ENCODE data around the gene CCDC3. TPM values are rescaled to one million over a fixed set of nuclear protein-coding genes. Genes with fewer than 3 reads are reported as not detected.

CCDC3 gene
- total and polyA plus RNA-seq, 2 of the 4 experiments (the other 2 are of a cell fraction): 0.29 to 0.36 TPM

GRCh38 chr10:12961416-12962205, 39.9 kb downstream of the CCDC3 start:
- H3K27me3 ChIP-seq (ENCODE audit: control insufficient read depth, insufficient read depth, low read length): peaks cover 3% of the 10 kb centered on the region; the same call in 1 of the 2 replicates
- no CpG with 5 or more reads among the region's 7 CpGs for WGBS, 2 experiments (ENCODE audit: extremely low coverage in 2 of 2, insufficient read length in 1 of 2)
- no peak overlapping the region for H2AK9ac ChIP-seq (replicated peaks; ENCODE audit: low read depth, low read length, poor library complexity)
- no peak overlapping the region for H2AFZ ChIP-seq (replicated peaks; ENCODE audit: low read length, poor library complexity)
- DNase-seq (no peak), ATAC-seq (ENCODE audit: low read depth) (no peak)
- H2BK5ac ChIP-seq (ENCODE audit: low read depth, low read length, poor library complexity, severe bottlenecking): no peak overlapping the region
- H3K27ac ChIP-seq (ENCODE audit: insufficient read depth, low read length): no peak overlapping the region
- H3K9me1 ChIP-seq (ENCODE audit: insufficient read depth, low read length): no peaks in the 10 kb centered on the region
- H4K91ac ChIP-seq (ENCODE audit: insufficient read depth, low read depth, low read length): no peak overlapping the region
- H2BK15ac ChIP-seq (ENCODE audit: low read depth, low read length): no peak overlapping the region
- CTCF ChIA-PET: no interaction called here
- H3K36me3 ChIP-seq (ENCODE audit: control insufficient read depth, insufficient read depth, low read length): no peaks in the 10 kb centered on the region
- no peak overlapping the region for H3K23ac ChIP-seq (ENCODE audit: low read depth, low read length)
- no peak overlapping the region for H2BK120ac ChIP-seq (ENCODE audit: low read depth, low read length)
- no peak overlapping the region for H3K4me3 ChIP-seq (ENCODE audit: insufficient read depth, low read depth, low read length)
- dilution Hi-C loops (cut with HindIII; ENCODE audit: low sequenced_read_pairs, unreplicated experiment) (no loop called here), in situ Hi-C loops (cut with MboI; ENCODE audit: low sequenced_read_pairs) (no loop called here), intact Hi-C loops (cut with micrococcal nuclease) (no loop called here)
- H3K79me1 ChIP-seq (ENCODE audit: low read depth in 1 of 2, low read length in 2 of 2): no peaks in the 10 kb centered on the region
- no peak overlapping the region for H3K18ac ChIP-seq (ENCODE audit: low read depth, low read length)
- H2BK20ac ChIP-seq (ENCODE audit: low read depth, low read length): no peak overlapping the region
- no peak overlapping the region for H3K56ac ChIP-seq (ENCODE audit: extremely low read depth, insufficient read depth, low read length)
- no peak overlapping the region for H3K14ac ChIP-seq (replicated peaks; ENCODE audit: low read depth, low read length)
- H2AK5ac ChIP-seq (ENCODE audit: low read depth, low read length): no peak overlapping the region
- H3K4ac ChIP-seq (ENCODE audit: low read depth, low read length): no peak overlapping the region
- H3K4me1 ChIP-seq (ENCODE audit: control insufficient read depth, insufficient read depth, low read length): peaks cover 11% of the 10 kb centered on the region; the same call in 1 of the 2 replicates
- H3K9ac ChIP-seq (ENCODE audit: low read depth, low read length): no peak overlapping the region
- H4K5ac ChIP-seq (ENCODE audit: low read depth, low read length): no peak overlapping the region
- no TSS peak for BruUV-seq (replicated peaks)
- TF ChIP-seq CEBPB (IDR thresholded peaks at IDR 0.05; ENCODE audit: low read depth, low read length): no peak
- TF ChIP-seq CTCF (conservative IDR thresholded peaks at IDR 0.05; ENCODE audit: low read depth, low read length): no peak
- no peak for TF ChIP-seq BHLHE40 (IDR thresholded peaks at IDR 0.05; ENCODE audit: low read depth, low read length)
- no peak for TF ChIP-seq RCOR1 (IDR thresholded peaks at IDR 0.05; ENCODE audit: insufficient replicate concordance, low read length)
- TF ChIP-seq RFX5 (IDR thresholded peaks at IDR 0.05; ENCODE audit: low read depth, low read length): no peak
- TF ChIP-seq ELK1 (IDR thresholded peaks at IDR 0.05; ENCODE audit: borderline replicate concordance, low read depth, low read length): no peak
- TF ChIP-seq RAD21 (IDR thresholded peaks at IDR 0.05; ENCODE audit: low read length): no peak
- no peak for TF ChIP-seq MXI1 (IDR thresholded peaks at IDR 0.05; ENCODE audit: borderline replicate concordance, low read depth, low read length)
- TF ChIP-seq SMC3 (IDR thresholded peaks at IDR 0.05; ENCODE audit: low read depth, low read length): no peak
- no peak for TF ChIP-seq MAFK (IDR thresholded peaks at IDR 0.05; ENCODE audit: low read depth, low read length)
- POLR2A ChIA-PET (ENCODE audit: unreplicated experiment): no interaction called here
- no peak overlapping the region for H4K8ac ChIP-seq (ENCODE audit: low read depth in 2 of 2, low read length in 2 of 2)
- peaks cover 3% of the 10 kb centered on the region for H3K9me3 ChIP-seq (ENCODE audit: control insufficient read depth, insufficient read depth, low read length)
- no peak overlapping the region for H3K4me2 ChIP-seq (ENCODE audit: low read depth, low read length)
- H4K20me1 ChIP-seq (ENCODE audit: insufficient read depth, low read length): no peaks in the 10 kb centered on the region; the same call in 1 of the 2 replicates
